ENCODE results near the gene FZD10. TPM values are rescaled to one million over a fixed set of nuclear protein-coding genes. Genes with fewer than 3 reads are reported as not detected.

The FZD10 gene
- total and polyA plus RNA-seq, 2 of the 4 experiments (the other 2 are of a cell fraction): not detected

GRCh38 chr12:130134563-130134915 lies 27.7 kb upstream of the FZD10 start:
- no peak overlapping the region for H3K18ac ChIP-seq (ENCODE audit: low read depth, low read length)
- no peaks in the 10 kb centered on the region for H3K9me1 ChIP-seq (ENCODE audit: insufficient read depth, low read length)
- no peaks in the 10 kb centered on the region for H4K20me1 ChIP-seq (ENCODE audit: insufficient read depth, low read length)
- H3K4ac ChIP-seq (ENCODE audit: low read depth, low read length): no peak overlapping the region
- H3K4me3 ChIP-seq (ENCODE audit: insufficient read depth, low read depth, low read length): no peak overlapping the region
- H3K14ac ChIP-seq (replicated peaks; ENCODE audit: low read depth, low read length): no peak overlapping the region
- no peak overlapping the region for H2BK20ac ChIP-seq (ENCODE audit: low read depth, low read length)
- WGBS, 2 experiments (ENCODE audit: extremely low coverage in 2 of 2, insufficient read length in 1 of 2): 75% methylated on average over 3 of the region's 8 CpGs; no CpG with 5 or more reads in 1 of the 2 experiments
- no peaks in the 10 kb centered on the region for H3K79me1 ChIP-seq (ENCODE audit: low read depth in 1 of 2, low read length in 2 of 2)
- ChIA-PET CTCF (no interaction called here), POLR2A (ENCODE audit: unreplicated experiment) (no interaction called here)
- dilution Hi-C loops (cut with HindIII; ENCODE audit: low sequenced_read_pairs, unreplicated experiment): no loop called here
- no peak overlapping the region for H2AK5ac ChIP-seq (ENCODE audit: low read depth, low read length)
- no peak overlapping the region for H2BK5ac ChIP-seq (ENCODE audit: low read depth, low read length, poor library complexity, severe bottlenecking)
- no peak overlapping the region for H3K9ac ChIP-seq (ENCODE audit: low read depth, low read length)
- no peak overlapping the region for H4K8ac ChIP-seq (ENCODE audit: low read depth in 2 of 2, low read length in 2 of 2)
- H3K27me3 ChIP-seq (ENCODE audit: control insufficient read depth, insufficient read depth, low read length): no peaks in the 10 kb centered on the region
- no peaks in the 10 kb centered on the region for H3K4me1 ChIP-seq (ENCODE audit: control insufficient read depth, insufficient read depth, low read length)
- H4K5ac ChIP-seq (ENCODE audit: low read depth, low read length): no peak overlapping the region
- H3K23ac ChIP-seq (ENCODE audit: low read depth, low read length): no peak overlapping the region
- no peak overlapping the region for H2BK15ac ChIP-seq (ENCODE audit: low read depth, low read length)
- H3K4me2 ChIP-seq (ENCODE audit: low read depth, low read length): no peak overlapping the region
- TF ChIP-seq RCOR1 (IDR thresholded peaks at IDR 0.05; ENCODE audit: insufficient replicate concordance, low read length) (no peak), NFE2L2 (IDR thresholded peaks at IDR 0.05; ENCODE audit: low read depth, low read length) (no peak), MXI1 (IDR thresholded peaks at IDR 0.05; ENCODE audit: borderline replicate concordance, low read depth, low read length) (no peak)
- BruUV-seq (replicated peaks): no TSS peak
- no peak for ATAC-seq (ENCODE audit: low read depth)
- H4K91ac ChIP-seq (ENCODE audit: insufficient read depth, low read depth, low read length): no peak overlapping the region
- in situ Hi-C loops (cut with MboI; ENCODE audit: low sequenced_read_pairs): no loop called here
- peaks cover 66% of the 10 kb centered on the region for H3K9me3 ChIP-seq (ENCODE audit: control insufficient read depth, insufficient read depth, low read length)
- no peak overlapping the region for H2AK9ac ChIP-seq (replicated peaks; ENCODE audit: low read depth, low read length, poor library complexity)
- H3K36me3 ChIP-seq (ENCODE audit: control insufficient read depth, insufficient read depth, low read length): no peaks in the 10 kb centered on the region
- no peak for DNase-seq
- no peak overlapping the region for H3K27ac ChIP-seq (ENCODE audit: insufficient read depth, low read length)
- H2AFZ ChIP-seq (replicated peaks; ENCODE audit: low read length, poor library complexity): no peak overlapping the region
- H3K56ac ChIP-seq (ENCODE audit: extremely low read depth, insufficient read depth, low read length): no peak overlapping the region
- intact Hi-C loops (cut with micrococcal nuclease): no loop called here
- no peak overlapping the region for H2BK120ac ChIP-seq (ENCODE audit: low read depth, low read length)

All from IMR-90 (cell line).